T-helper 22 cell (primary cell): ENCODE data around the gene KRT7.

Experiments
- DNase-seq: peaks from one replicate; pipeline ENCODE4 v3.0.0-alpha.2; 2020; ENCODE audit warnings: low read depth

KRT7 gene

GRCh38 chr12:52199294-52199919 lies 33.6 kb upstream of the KRT7 start:
- no peak for DNase-seq

- DNase-seq, result no peak
Observed at GRCh38 chr12:52200086-52200780, 32.8 kb upstream of the KRT7 start.

- no peak for DNase-seq
Observed at GRCh38 chr12:52200781-52201450, 32.1 kb upstream of the KRT7 start.

- DNase-seq, result no peak
Observed at GRCh38 chr12:52201451-52201839, 31.6 kb upstream of the KRT7 start.

GRCh38 chr12:52202361-52203078 lies 30.5 kb upstream of the KRT7 start:
- DNase-seq, result no peak

- no peak for DNase-seq
Observed at GRCh38 chr12:52203079-52203921, 29.7 kb upstream of the KRT7 start.

- no peak for DNase-seq
Observed at GRCh38 chr12:52204095-52204930, 28.7 kb upstream of the KRT7 start.

GRCh38 chr12:52204931-52205505 lies 28.0 kb upstream of the KRT7 start:
- no peak for DNase-seq

GRCh38 chr12:52205612-52206303 lies 27.3 kb upstream of the KRT7 start:
- DNase-seq, result no peak

GRCh38 chr12:52206304-52207040 lies 26.6 kb upstream of the KRT7 start:
- DNase-seq, result no peak

GRCh38 chr12:52207106-52207505 lies 25.9 kb upstream of the KRT7 start:
- DNase-seq, result no peak

GRCh38 chr12:52207895-52208294 lies 25.1 kb upstream of the KRT7 start:
- DNase-seq, result no peak

GRCh38 chr12:52208424-52209165 lies 24.4 kb upstream of the KRT7 start:
- DNase-seq, result no peak

- no peak for DNase-seq
Observed at GRCh38 chr12:52209321-52209720, 23.7 kb upstream of the KRT7 start.

- DNase-seq, result no peak
Observed at GRCh38 chr12:52210186-52210924, 22.7 kb upstream of the KRT7 start.

- no peak for DNase-seq
Observed at GRCh38 chr12:52210925-52211650, 22.0 kb upstream of the KRT7 start.
